Hindlimb muscle (tissue), 1 donor: ENCODE measurements around the gene UNC79. TPM values are rescaled to one million over a fixed set of nuclear protein-coding genes. Genes with fewer than 3 reads are reported as not detected.
"Not testable (repeated sequence)": the region's sequence is repeated elsewhere in the genome, so short reads cannot be mapped to it uniquely, and the experiment has no call there.

Experiments
- DNase-seq: peaks from one replicate; pipeline ENCODE4 v3.0.0-alpha.2; 2013
- polyA plus RNA-seq: library from polyadenylated mRNA; unstranded; fragments of 120-200 nt; gene quantifications from one replicate; pipeline ENCODE4 v1.2.1, GENCODE V29; 2013; ENCODE audit not compliant: insufficient read length

UNC79 gene
- 0.58 TPM for polyA plus RNA-seq

GRCh38 chr14:93430315-93431035, at the start of gene UNC79:
Gene UNC79, plus strand, starts transcription at chr14:93430939. Its CDS starts 91 bp downstream, at chr14:93431030.
- DNase-seq, result no peak

GRCh38 chr14:93381644-93382043, 49.1 kb upstream of the UNC79 start:
- no peak for DNase-seq

- not testable (repeated sequence) for DNase-seq
Observed at GRCh38 chr14:93384256-93384655, 46.5 kb upstream of the UNC79 start.

- DNase-seq, result no peak
Observed at GRCh38 chr14:93395231-93395630, 35.5 kb upstream of the UNC79 start.

GRCh38 chr14:93396456-93396855, 34.3 kb upstream of the UNC79 start:
- no peak for DNase-seq

- DNase-seq, result no peak
Observed at GRCh38 chr14:93398491-93398890, 32.2 kb upstream of the UNC79 start.

- DNase-seq, result no peak
Observed at GRCh38 chr14:93402951-93403350, 27.8 kb upstream of the UNC79 start.

GRCh38 chr14:93410021-93410420, 20.7 kb upstream of the UNC79 start:
- no peak for DNase-seq

GRCh38 chr14:93410893-93411292, 19.8 kb upstream of the UNC79 start:
- no peak for DNase-seq

- DNase-seq, result not testable (repeated sequence)
Observed at GRCh38 chr14:93425136-93425535, 5.6 kb upstream of the UNC79 start.

- no peak for DNase-seq
Observed at GRCh38 chr14:93426750-93427149, 4.0 kb upstream of the UNC79 start.

GRCh38 chr14:93431036-93431670, 414 bp downstream of the UNC79 start:
- peak; percentile 16 for DNase-seq

GRCh38 chr14:93454224-93454623, 23.5 kb downstream of the UNC79 start:
- DNase-seq, result no peak

- no peak for DNase-seq
Observed at GRCh38 chr14:93456356-93456755, 25.6 kb downstream of the UNC79 start.

- DNase-seq, result no peak
Observed at GRCh38 chr14:93458234-93458633, 27.5 kb downstream of the UNC79 start.

- no peak for DNase-seq
Observed at GRCh38 chr14:93462479-93462878, 31.7 kb downstream of the UNC79 start.

GRCh38 chr14:93464271-93464670, 33.5 kb downstream of the UNC79 start:
- no peak for DNase-seq

GRCh38 chr14:93475471-93475870, 44.7 kb downstream of the UNC79 start:
- DNase-seq, result no peak

GRCh38 chr14:93476305-93476704, 45.6 kb downstream of the UNC79 start:
- DNase-seq, result no peak

- not testable (repeated sequence) for DNase-seq
Observed at GRCh38 chr14:93479074-93479473, 48.3 kb downstream of the UNC79 start.

- DNase-seq, result no peak
Observed at GRCh38 chr14:93480867-93481266, 50.1 kb downstream of the UNC79 start.

- no peak for DNase-seq
Observed at GRCh38 chr14:93481758-93482157, 51.0 kb downstream of the UNC79 start.

GRCh38 chr14:93490001-93490400, 59.3 kb downstream of the UNC79 start:
- DNase-seq, result no peak

GRCh38 chr14:93493054-93493453, 62.3 kb downstream of the UNC79 start:
- DNase-seq, result no peak
